Central memory CD4-positive, alpha-beta T cell (primary cell): ENCODE measurements around the gene HBA2.
A peak's percentile ranks its signal among the peaks of the same experiment; 100 is the strongest.
"Not testable (repeated sequence)": the region's sequence is repeated elsewhere in the genome, so short reads cannot be mapped to it uniquely, and the experiment has no call there.

Source experiments
- DNase-seq: peaks from one replicate; pipeline ENCODE4 v3.0.0; 2022
- total RNA-seq, 3 experiments: gene quantifications; one replicate each; lab custom pipeline; 2026; lab: John Stamatoyannopoulos, UW

HBA2 gene
- 0 reads per million in 3 experiments for total RNA-seq

DNA sequence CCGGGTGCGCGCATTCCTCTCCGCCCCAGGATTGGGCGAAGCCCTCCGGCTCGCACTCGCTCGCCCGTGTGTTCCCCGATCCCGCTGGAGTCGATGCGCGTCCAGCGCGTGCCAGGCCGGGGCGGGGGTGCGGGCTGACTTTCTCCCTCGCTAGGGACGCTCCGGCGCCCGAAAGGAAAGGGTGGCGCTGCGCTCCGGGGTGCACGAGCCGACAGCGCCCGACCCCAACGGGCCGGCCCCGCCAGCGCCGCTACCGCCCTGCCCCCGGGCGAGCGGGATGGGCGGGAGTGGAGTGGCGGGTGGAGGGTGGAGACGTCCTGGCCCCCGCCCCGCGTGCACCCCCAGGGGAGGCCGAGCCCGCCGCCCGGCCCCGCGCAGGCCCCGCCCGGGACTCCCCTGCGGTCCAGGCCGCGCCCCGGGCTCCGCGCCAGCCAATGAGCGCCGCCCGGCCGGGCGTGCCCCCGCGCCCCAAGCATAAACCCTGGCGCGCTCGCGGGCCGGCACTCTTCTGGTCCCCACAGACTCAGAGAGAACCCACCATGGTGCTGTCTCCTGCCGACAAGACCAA lies at the start of gene HBA2:
TSS of gene HBA2 (plus strand) at position 503 of the 568 bp plus-strand sequence. CDS start at position 540, 37 bp downstream.
- not testable (repeated sequence) for DNase-seq

DNA sequence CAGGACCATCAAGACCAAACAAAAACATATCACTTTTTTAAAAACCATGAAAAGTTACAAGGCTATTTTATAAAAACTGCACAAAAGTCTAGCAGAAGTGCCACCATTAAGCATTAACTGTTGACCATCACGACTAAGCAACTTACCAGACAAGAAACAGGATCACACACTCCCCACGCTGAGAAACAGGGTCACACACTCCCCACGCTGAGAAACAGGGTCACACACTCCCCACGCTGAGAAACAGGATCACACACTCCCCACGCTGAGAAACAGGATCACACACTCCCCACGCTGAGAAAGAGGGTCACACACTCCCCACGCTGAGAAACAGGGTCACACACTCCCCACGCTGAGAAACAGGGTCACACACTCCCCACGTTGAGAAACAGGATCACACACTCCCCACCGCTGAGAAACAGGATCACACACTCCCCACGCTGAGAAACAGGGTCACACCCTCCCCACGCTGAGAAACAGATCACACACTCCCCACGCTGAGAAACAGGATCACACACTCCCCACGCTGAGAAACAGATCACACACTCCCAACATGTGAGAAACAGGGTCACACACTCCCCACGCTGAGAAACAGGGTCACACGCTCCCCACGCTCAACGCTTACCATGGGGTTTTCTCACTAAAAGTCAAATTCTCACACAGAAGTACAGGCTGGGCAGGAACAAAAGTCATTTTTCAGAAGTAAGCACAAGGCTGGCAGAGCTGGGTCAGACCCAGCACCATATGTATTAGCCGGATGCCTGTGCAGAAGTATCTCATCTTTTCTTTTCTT lies 48.9 kb upstream of the HBA2 start:
- DNase-seq, result not testable (repeated sequence)

DNA sequence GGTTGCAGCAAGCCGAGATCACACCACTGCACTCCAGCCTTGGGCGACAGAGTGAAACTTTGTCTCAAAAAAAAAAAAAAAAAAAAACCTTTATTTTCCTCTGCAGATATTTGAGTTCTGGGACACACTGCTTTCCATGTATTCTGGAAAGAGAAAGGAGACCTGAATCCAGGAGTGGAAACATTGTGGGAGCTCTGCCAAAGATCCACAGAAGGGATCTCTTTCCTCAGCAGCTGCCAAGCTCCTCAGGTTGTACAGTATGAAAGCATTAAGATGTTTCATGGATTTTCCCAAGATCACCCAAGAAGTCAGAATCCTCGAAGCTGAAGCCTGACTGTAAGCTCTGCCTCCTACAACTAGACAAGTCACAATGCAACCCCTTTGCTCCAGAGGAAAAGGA lies 47.7 kb upstream of the HBA2 start:
- no peak for DNase-seq

DNA sequence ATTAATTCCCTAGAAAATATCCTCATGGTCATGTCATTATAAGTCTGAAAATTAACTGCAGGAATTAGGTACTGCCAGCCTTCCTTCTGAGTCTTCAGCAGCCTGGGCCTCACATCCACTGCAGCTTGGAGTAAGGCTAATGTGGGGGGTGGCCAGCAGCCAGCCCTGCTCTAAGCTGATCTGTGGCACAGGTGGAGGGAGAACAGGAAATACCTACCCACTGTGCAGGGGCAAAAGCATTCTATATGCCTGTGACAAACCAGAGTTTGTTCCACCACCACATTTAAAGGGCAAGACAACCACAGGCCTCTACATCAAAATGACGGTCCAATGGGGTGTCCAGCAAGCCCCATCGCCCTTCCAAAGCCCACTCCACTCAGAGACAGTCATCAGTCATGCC lies 43.6 kb upstream of the HBA2 start:
- DNase-seq, result no peak

DNA sequence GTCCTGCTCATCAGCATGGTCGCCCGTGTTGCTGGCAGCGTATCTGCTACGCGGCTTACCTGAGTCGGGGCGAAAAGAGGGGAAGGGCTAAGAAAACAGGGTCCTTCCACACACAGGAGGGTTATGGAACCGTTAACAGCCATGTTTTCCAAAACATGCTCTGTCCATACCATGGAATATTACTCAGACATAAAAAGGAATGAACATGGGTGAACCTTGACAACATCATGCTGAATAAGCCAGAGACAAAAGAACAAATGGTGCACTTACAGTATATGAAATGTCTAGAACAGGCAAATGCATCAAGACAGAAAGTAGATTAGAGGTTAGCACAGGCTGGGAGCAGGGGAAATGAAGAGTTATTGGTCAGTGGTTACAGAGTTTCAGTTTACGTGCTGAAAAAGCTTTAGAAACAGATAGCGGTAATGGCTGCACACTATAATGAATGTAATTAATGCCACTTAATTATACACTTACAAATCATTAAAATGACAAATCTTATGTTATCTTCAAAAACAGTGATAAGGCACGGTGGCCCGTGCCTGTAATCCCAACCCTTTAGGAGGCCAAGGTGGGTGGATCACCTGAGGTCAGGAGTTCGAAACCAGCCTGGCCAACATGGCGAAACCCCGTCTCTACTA lies 42.0 kb upstream of the HBA2 start:
- no peak for DNase-seq

DNA sequence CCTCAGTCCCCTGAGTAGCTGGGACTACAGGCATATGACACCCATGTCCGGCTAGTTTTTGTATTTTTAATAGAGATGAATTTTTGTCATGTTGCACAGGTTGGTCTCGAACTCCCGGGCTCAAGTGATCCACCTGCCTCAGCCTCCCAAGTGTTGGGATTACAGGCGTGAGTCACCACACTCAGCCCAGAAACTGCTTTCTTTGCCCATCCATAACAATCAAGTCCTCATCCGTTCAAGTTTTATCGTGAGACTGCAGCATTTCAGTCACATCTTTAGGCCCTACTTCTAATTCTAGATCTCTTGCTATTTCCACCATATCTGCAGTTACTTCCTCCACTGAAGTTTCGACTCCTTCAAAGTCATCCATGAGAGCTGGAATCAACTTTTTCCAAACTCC lies 40.6 kb upstream of the HBA2 start:
- no peak for DNase-seq

DNA sequence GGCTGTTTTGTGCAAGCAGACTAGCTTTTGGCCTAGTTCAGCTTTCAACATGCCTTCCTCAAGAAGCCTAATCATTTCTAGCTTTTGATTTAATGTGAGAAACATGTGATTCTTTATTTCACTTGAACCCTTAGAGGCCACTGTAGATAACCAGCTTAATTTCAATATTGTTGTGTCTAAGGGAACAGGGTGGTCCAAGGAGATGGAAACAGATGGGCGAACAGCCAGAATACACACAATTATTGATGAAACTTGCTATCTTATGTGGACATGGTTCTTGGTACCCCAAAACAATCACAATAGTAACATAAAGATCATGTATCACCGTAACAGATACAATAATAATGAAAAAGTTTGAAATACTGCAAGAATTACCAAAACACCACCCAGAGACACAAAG lies 39.0 kb upstream of the HBA2 start:
- no peak for DNase-seq

DNA sequence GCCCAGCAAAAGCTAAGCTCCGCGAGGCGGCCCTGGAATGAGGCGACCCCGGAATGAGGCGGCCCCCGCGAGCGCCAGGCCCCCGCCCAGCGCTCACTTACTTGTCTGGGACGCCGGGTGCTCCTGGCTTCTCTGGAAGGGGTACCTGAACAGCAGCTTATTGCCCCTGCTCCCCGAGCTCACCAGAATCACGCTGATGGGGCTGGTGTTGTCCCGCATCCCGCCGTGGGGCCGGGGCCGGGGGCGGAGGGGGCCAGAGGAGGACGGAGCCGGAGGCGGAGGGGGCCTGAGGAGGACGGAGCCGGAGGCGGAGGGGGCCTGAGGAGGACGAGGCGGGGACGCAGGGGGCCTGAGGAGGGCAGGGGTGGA lies 34.6 kb upstream of the HBA2 start:
- DNase-seq, result peak; percentile 14

DNA sequence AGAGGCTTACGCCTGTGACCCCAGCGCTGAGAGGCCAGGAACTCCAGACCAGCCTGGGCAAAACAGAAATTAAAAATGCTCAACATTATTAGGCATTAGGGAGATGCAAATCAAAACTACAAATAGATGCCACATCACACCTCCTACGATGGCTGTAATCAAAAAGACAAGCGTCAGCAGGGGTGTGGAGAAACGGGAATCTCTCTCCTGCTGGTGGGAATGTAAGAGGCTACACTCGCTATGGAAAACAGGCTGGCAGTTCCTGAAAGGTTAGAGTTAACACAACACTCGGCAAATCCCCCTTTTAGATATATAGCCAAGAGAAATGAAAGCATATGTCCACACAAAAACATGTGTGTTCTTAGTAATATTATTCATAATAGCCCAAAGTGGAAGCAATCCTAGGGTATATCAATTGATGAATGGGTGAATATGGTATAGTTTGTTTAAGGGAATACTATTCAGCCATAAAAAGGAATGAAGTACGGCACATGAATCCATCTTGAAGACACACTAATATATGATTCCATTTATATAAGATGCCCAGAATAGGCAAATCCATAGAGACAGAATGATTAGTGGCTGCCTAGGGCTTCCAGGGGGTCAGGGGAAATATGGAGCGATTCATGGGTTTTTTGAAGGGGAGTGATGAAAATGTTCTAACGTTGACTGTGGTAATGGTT lies 32.4 kb upstream of the HBA2 start:
- DNase-seq, result no peak

DNA sequence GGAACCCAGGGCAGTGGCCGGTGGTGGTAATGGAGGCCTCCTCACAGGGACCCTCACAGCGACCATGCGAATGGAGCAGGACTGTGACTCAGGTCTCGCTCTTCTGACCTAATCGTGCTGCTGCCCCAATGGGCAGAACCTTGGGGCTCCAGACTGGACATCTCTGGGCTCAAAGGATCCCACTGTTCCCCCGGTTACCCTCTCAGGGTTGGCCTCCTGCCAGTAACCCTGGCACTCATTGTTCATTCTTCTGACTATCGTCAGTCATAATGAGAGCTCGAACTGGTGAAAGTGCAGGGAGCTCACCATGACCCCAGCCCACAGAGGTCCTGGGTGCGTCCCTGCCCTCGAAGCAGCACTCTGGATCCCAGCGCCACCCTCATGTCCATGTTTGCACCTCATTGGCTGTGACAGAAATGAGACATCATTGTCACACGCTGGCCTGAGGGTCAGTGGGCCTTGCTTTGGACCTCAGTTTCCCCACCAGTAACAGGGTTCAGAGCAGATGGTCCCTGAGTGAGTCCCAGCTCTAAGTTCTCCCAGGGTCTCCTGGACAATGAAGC lies 30.2 kb upstream of the HBA2 start:
- DNase-seq, result no peak

DNA sequence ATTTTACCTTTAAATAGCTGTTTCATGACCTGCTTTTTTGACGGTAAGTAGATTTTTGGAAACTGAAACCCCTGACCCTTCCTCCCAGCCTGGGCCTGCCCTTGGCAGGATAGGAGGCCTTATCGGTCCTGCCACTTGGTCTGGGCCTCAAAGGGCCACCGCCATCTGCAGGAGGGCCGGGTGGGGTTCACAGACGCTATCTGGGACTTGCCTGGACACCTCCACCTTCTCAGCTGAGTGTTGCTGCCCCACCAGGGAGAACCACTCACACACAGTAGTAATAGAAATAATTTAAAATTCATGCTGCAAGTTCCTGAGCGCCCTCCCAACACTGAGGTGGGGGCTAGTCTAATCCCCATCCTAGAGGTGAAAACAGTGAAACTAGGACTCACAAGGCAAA lies 29.6 kb upstream of the HBA2 start:
- no peak for DNase-seq

DNA sequence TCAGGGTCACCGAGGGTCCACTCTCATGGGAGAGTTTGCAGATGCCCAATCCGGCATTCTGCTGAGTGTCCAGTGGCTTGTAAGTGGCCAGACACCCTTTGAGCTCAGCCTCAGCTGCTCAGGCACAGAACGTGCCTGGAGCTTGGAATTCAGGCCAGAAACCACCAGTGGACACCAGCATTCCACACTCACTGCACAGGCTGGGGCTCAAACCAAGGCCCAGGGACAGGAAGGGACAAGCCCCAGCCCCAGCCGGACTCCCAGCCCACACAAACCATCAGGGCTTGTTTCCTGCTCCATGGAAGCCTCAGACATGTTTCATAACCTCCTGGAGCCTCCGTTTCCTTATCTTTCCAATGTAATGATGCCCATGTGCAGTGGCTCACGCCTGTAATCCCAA lies 29.2 kb upstream of the HBA2 start:
- DNase-seq, result no peak

DNA sequence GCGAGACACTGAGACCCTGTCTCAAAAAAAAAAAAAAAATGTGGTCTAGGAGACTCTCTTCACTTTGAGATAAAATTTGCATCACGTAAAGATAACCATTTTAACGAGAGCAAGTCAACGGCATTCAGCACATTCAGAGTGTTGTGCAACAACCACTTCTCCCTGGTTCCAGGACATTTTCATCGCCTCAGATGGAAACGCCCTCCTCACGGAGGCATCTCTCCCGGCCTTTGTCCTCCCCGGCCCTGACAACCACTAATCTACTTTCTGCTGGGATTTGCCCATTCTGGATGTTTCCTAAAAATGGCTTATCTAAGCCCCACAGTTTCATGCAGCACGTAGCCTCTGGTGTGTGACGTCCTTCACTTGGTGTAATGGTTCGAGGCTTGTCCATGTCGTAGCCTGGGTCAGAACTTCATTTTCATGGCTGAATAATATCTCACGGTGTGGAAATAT lies 27.9 kb upstream of the HBA2 start:
- no peak for DNase-seq

DNA sequence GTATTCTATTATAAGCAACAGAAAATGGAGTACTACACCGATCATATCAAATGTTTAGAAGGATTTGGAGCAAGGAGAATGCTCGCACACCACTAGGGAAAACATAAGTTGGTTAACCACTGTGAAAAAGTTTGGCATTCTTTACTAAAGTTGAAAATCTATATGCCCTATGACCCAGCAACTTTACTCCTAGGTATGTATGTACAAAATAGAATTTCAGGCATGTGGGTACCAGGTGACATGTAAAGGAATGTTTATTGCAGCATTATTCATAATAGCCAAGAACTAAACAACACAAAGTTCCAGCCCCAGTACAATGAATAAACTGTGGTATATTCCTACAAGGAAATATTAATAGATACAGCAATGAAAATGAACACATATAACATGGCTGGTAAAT lies 26.0 kb upstream of the HBA2 start:
- DNase-seq, result no peak

DNA sequence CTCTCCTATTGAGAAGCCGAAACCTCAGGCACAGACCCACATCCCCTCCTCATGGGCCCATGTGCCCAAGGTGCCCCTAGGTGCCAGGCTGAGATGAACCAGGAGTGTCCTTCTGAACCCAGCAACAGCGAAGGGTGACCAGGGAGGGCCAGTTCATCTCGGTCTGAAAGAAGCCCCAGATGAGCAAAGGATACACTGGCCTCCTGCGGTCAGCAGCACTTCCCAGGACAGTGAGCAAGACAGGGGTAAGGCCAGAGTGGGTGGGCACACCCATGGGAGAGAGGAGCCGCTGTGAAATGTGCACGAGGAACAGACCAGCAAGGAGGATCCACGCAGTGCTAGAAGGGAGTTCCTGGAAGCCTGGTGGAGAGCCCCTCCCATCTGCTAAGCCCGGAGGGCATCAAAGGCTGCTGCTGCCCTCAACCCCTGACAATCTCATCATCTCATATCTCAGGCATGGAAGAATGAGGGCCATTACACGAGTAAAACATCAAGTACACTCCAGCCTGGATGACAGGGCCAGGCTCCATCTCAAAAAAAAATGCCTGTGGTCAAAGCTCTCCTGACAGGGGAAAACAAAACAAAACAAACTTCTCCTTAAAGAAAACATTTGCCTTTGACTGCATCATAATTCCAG lies 23.5 kb upstream of the HBA2 start:
- DNase-seq, result no peak

DNA sequence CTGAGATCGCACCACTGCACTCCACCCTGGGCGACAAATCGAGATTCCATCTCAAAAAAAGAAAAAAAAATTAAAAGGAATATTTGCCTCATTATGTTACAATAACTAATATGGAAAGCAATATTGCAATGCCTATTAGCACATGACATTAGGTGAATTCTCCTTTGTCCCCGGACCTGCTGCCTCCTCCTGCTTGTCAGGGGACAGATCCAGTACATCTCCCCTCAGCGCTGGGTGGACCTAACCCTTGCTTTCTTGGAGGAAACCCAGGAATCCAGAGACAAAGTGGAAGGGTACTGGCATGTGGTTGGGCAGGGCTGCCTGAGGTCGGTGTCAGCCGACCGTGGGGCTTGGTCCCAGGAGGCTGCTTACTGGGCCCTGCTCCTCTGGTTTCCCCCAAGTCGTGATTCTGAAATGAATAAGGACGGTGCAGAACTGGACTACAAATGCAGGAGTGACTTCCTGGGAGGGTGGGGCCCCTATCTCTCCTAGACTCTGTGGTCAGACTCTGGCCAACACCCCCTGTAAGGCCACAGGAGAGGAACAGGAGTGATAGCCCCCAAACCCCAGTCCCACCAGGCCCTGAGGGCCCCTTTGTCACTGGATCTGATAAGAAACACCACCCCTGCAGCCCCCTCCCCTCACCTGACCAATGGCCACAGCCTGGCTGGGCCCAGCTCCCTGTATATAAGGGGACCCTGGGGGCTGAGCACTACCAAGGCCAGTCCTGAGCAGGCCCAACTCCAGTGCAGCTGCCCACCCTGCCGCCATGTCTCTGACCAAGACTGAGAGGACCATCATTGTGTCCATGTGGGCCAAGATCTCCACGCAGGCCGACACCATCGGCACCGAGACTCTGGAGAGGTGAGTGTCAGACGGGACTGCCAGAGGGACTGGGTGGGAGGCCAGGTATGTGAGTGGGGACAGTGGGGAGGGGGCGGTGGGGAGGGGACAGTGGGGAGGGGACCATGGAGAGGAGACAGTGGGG lies 20.2 kb upstream of the HBA2 start, which contains the start of gene HBZ:
TSS of gene HBZ (plus strand) at position 504 of the 988 bp plus-strand sequence. CDS start at position 770, 266 bp downstream.
- DNase-seq, result no peak

DNA sequence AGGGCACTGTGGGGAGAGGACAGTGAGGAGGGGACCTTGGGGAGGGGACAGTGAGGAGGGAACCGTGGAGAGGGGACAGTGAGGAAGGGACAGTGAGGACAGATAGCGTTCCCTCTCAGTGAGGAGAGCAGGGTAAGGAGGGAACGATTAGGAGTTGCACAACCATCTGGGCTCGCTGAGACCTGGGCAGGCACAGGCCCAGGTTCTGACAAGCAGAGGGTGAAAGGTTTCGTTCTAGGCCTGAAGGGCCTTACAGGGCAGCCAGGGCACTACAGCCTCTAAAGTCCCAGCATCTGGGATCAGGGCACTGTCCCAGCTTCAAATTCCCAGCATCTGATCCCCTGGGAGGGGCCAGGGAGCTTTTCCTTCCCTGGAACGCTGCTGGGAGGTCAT lies 19.6 kb upstream of the HBA2 start:
- DNase-seq, result not testable (repeated sequence)

DNA sequence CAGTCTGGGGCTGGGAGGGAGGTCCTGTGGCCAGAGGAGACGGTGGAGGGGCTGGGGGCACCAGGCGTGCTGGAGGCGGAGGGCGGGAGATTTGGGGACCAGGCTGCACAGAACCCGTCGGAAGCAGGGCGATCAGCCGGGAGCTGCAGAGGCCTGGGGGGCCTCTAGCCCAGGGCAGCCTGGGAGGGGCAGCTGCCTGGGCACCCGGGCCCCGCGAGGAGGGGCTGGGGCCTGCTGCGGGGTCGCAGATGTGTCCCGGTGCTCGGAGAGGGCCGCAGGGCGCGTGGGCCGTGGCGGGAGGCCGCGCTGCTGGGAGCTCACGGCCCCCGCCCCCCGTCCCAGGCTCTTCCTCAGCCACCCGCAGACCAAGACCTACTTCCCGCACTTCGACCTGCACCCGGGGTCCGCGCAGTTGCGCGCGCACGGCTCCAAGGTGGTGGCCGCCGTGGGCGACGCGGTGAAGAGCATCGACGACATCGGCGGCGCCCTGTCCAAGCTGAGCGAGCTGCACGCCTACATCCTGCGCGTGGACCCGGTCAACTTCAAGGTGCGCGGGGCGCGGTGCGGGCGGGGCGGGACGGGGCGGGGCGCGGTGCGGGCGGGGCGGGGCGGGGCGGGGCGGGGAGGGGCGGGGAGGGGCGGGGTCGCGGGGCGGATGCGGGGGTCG lies 19.0 kb upstream of the HBA2 start:
- not testable (repeated sequence) for DNase-seq

DNA sequence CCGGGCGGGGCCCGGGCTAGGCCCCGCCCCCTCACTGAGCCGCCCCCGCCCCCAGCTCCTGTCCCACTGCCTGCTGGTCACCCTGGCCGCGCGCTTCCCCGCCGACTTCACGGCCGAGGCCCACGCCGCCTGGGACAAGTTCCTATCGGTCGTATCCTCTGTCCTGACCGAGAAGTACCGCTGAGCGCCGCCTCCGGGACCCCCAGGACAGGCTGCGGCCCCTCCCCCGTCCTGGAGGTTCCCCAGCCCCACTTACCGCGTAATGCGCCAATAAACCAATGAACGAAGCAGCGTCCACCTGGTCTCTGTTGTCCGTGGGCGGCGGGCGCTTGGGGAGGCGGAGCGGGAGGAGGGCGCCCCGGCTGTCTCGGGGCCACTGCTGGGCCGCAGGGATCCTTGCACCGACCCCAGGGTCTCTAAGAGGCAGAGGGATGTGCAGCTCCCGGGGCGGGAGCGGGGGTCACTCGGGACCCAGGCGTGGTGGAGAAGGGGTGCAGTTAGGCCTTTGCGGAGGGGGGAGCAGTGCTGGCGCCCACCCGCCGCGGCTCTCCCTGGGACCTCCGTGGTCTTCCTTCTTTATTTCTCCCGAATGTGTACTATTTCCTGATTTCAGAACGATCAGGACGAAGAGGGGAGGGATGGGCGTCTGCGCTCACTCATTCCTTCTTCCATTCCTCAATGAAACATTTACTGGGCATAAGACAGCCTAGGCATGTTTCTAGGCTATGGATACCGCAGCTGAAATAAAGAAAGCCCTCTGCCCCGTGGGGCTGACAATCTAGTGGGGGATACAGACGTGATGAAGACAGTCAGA lies 18.3 kb upstream of the HBA2 start:
- DNase-seq, result no peak

DNA sequence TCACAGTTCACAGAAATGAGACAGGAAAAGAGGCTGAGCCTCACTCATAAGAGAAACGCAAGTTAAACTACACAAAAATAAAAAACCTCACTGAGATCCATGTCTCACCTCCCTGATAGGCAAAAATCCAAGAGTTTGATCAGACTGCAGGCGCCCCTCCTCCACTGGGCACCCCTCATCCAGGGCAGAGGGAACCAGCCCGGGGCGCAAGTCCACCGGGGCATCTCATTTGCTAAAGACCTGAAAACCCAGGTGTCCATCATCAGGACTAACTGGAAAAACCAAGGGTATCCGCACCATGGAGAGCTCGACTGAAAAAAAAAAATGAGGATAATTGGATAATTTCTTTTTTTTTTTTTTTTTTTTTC lies 17.7 kb upstream of the HBA2 start:
- no peak for DNase-seq
